IMR-90 (cell line): ENCODE measurements around the gene FAM228B. TPM values are rescaled to one million over a fixed set of nuclear protein-coding genes. Genes with fewer than 3 reads are reported as not detected.

ENCODE experiments used
- ATAC-seq: fragments of 200-7000 bp; cut with Tn5 transposase; 2 replicates; pipeline ENCODE4 v1.9.1; 2020; ENCODE audit warnings: low read depth, mild to moderate bottlenecking, moderate library complexity
- BruUV-seq: library from RNA; stranded (reverse); fragments of 400-500 nt; replicated peaks from 2 replicates; lab custom pipeline; 2021; lab: Mats Ljungman, UMichigan
- CTCF ChIA-PET: fragments of 300-600 bp; formaldehyde crosslinking; extraction: SDS; loops from one replicate; lab custom pipeline; 2021; ENCODE audit warnings: antibody characterized with exemption; lab: Yijun Ruan, JAX
- POLR2A ChIA-PET: fragments of 300-600 bp; sonication (Branson Sonifier 250); formaldehyde crosslinking; loops from one replicate; lab custom pipeline; 2022; ENCODE audit warnings: antibody characterized with exemption; ENCODE audit not compliant: unreplicated experiment; lab: Charles Lee
- DNase-seq: peaks from one replicate; pipeline ENCODE4 v3.0.0; 2013
- H2AFZ ChIP-seq: replicated peaks from 2 replicates; pipeline ENCODE3; 2013; ENCODE audit warnings: low read length, mild to moderate bottlenecking; ENCODE audit not compliant: poor library complexity
- H2AK5ac ChIP-seq: 2 replicates; pipeline ENCODE4 v1.6.1; 2013; ENCODE audit warnings: low read depth, low read length, inconsistent platforms
- H2AK9ac ChIP-seq: replicated peaks from 2 replicates; pipeline ENCODE3; 2013; ENCODE audit warnings: mild to moderate bottlenecking, low read depth, low read length, moderate library complexity; ENCODE audit not compliant: poor library complexity
- H2BK120ac ChIP-seq: 2 replicates; pipeline ENCODE4 v1.6.1; 2013; ENCODE audit warnings: low read depth, low read length, inconsistent platforms
- H2BK15ac ChIP-seq: 3 replicates; pipeline ENCODE4 v1.6.1; 2013; ENCODE audit warnings: low read depth, low read length, inconsistent platforms
- H2BK20ac ChIP-seq: 2 replicates; pipeline ENCODE4 v1.6.1; 2013; ENCODE audit warnings: low read depth, mild to moderate bottlenecking, inconsistent platforms, low read length, moderate library complexity
- H2BK5ac ChIP-seq: 2 replicates; pipeline ENCODE4 v1.6.1; 2013; ENCODE audit warnings: mild to moderate bottlenecking, low read depth, low read length, inconsistent platforms; ENCODE audit not compliant: poor library complexity, severe bottlenecking
- H3K14ac ChIP-seq: replicated peaks from 2 replicates; pipeline ENCODE4 v1.6.1; 2013; ENCODE audit warnings: low read depth, low read length, inconsistent platforms
- H3K18ac ChIP-seq: 2 replicates; pipeline ENCODE4 v1.6.1; 2013; ENCODE audit warnings: low read depth, low read length, control low read depth
- H3K23ac ChIP-seq: 2 replicates; pipeline ENCODE4 v1.6.1; 2013; ENCODE audit warnings: low read depth, low read length, inconsistent platforms
- H3K27ac ChIP-seq: 2 replicates; pipeline ENCODE4 v1.5.1; 2013; ENCODE audit warnings: mild to moderate bottlenecking, control low read depth, low read length; ENCODE audit not compliant: insufficient read depth
- H3K27me3 ChIP-seq: 2 replicates; pipeline ENCODE4 v1.6.1; 2013; ENCODE audit warnings: low read length; ENCODE audit not compliant: control insufficient read depth, insufficient read depth
- H3K36me3 ChIP-seq: 2 replicates; pipeline ENCODE4 v1.6.1; 2013; ENCODE audit warnings: low read length, mixed read lengths; ENCODE audit not compliant: control insufficient read depth, insufficient read depth
- H3K4ac ChIP-seq: 2 replicates; pipeline ENCODE4 v1.6.1; 2013; ENCODE audit warnings: low read depth, low read length, inconsistent platforms
- H3K4me1 ChIP-seq: 2 replicates; pipeline ENCODE4 v1.6.1; 2013; ENCODE audit warnings: low read length, mixed read lengths; ENCODE audit not compliant: control insufficient read depth, insufficient read depth
- H3K4me2 ChIP-seq: 2 replicates; pipeline ENCODE4 v1.6.1; 2013; ENCODE audit warnings: low read depth, mild to moderate bottlenecking, control low read depth, low read length, moderate library complexity
- H3K4me3 ChIP-seq: 2 replicates; pipeline ENCODE4 v1.5.1; 2013; ENCODE audit warnings: low read depth, mild to moderate bottlenecking, control low read depth, low read length, moderate library complexity; ENCODE audit not compliant: insufficient read depth
- H3K56ac ChIP-seq: 2 replicates; pipeline ENCODE4 v1.6.1; 2013; ENCODE audit warnings: low read length, inconsistent platforms; ENCODE audit not compliant: insufficient read depth; ENCODE audit errors: extremely low read depth
- H3K79me1 ChIP-seq, 2 experiments: 2 replicates each; pipeline ENCODE4 v1.6.1; 2013; ENCODE audit warnings: low read length in 2 of 2, inconsistent platforms in 1 of 2, low read depth in 1 of 2
- H3K9ac ChIP-seq: 2 replicates; pipeline ENCODE4 v1.6.1; 2013; ENCODE audit warnings: low read depth, low read length, control low read depth
- H3K9me1 ChIP-seq: 2 replicates; pipeline ENCODE4 v1.6.1; 2013; ENCODE audit warnings: low read length, inconsistent platforms; ENCODE audit not compliant: insufficient read depth
- H3K9me3 ChIP-seq: 2 replicates; pipeline ENCODE4 v1.6.1; 2013; ENCODE audit warnings: low read length; ENCODE audit not compliant: control insufficient read depth, insufficient read depth
- H4K20me1 ChIP-seq: 2 replicates; pipeline ENCODE4 v1.6.1; 2013; ENCODE audit warnings: low read length, inconsistent platforms; ENCODE audit not compliant: insufficient read depth
- H4K5ac ChIP-seq: 2 replicates; pipeline ENCODE4 v1.6.1; 2013; ENCODE audit warnings: mild to moderate bottlenecking, low read depth, low read length, control low read depth
- H4K8ac ChIP-seq, 2 experiments: 2 replicates each; pipeline ENCODE4 v1.6.1; 2013; ENCODE audit warnings: low read depth in 2 of 2, low read length in 2 of 2, control low read depth in 1 of 2, inconsistent platforms in 1 of 2
- H4K91ac ChIP-seq: 2 replicates; pipeline ENCODE4 v1.6.1; 2013; ENCODE audit warnings: low read depth, low read length, inconsistent platforms; ENCODE audit not compliant: insufficient read depth
- BHLHE40 ChIP-seq: fragments of 150-350 bp; IDR thresholded peaks from 2 replicates; pipeline ENCODE4 v1.6.1; 2016; ENCODE audit warnings: mild to moderate bottlenecking, low read depth, low read length
- CEBPB ChIP-seq: IDR thresholded peaks from 2 replicates; pipeline ENCODE4 v1.6.1; 2012; ENCODE audit warnings: low read depth, low read length, improper control_type of control experiment
- CHD1 ChIP-seq: IDR thresholded peaks from 2 replicates; pipeline ENCODE4 v1.6.1; 2012; ENCODE audit warnings: low read depth, low read length, improper control_type of control experiment
- FOS ChIP-seq: fragments of 150-350 bp; IDR thresholded peaks from 2 replicates; pipeline ENCODE4 v1.6.1; 2016; ENCODE audit warnings: low read depth, low read length
- MAFK ChIP-seq: IDR thresholded peaks from 2 replicates; pipeline ENCODE4 v1.6.1; 2012; ENCODE audit warnings: low read depth, low read length, improper control_type of control experiment
- MAZ ChIP-seq: IDR thresholded peaks from 2 replicates; pipeline ENCODE4 v1.6.1; 2012; ENCODE audit warnings: low read depth, mild to moderate bottlenecking, low read length, improper control_type of control experiment, moderate library complexity, borderline replicate concordance
- MXI1 ChIP-seq: IDR thresholded peaks from 2 replicates; pipeline ENCODE4 v1.6.1; 2012; ENCODE audit warnings: low read depth, mild to moderate bottlenecking, low read length, moderate library complexity, borderline replicate concordance
- NFE2L2 ChIP-seq: fragments of 150-350 bp; IDR thresholded peaks from 2 replicates; pipeline ENCODE4 v1.6.1; 2016; ENCODE audit warnings: low read depth, mild to moderate bottlenecking, low read length
- POLR2A ChIP-seq: IDR thresholded peaks from 2 replicates; pipeline ENCODE4 v1.6.1; 2012; ENCODE audit warnings: mild to moderate bottlenecking, low read depth, low read length
- RAD21 ChIP-seq: IDR thresholded peaks from 2 replicates; pipeline ENCODE4 v1.6.1; 2012; ENCODE audit warnings: low read length, improper control_type of control experiment
- RCOR1 ChIP-seq: IDR thresholded peaks from 2 replicates; pipeline ENCODE4 v1.6.1; 2012; ENCODE audit warnings: mild to moderate bottlenecking, low read length, improper control_type of control experiment; ENCODE audit not compliant: insufficient replicate concordance
- RFX5 ChIP-seq: IDR thresholded peaks from 2 replicates; pipeline ENCODE4 v1.8.0; 2012; ENCODE audit warnings: low read depth, mild to moderate bottlenecking, low read length, moderate library complexity
- SMC3 ChIP-seq: fragments of 150-350 bp; IDR thresholded peaks from 2 replicates; pipeline ENCODE4 v1.6.1; 2016; ENCODE audit warnings: low read depth, mild to moderate bottlenecking, antibody characterized with exemption, low read length, moderate library complexity
- WGBS, 2 experiments: methylation state at CpG; one replicate each; pipeline versions ENCODE4 v1.1.5 to v1.1.7; 2013; ENCODE audit warnings: missing lambda C conversion rate in 2 of 2; ENCODE audit not compliant: insufficient read length in 1 of 2; ENCODE audit errors: extremely low coverage in 2 of 2; 5-methylcytosine and 5-hydroxymethylcytosine counted together
- dilution Hi-C: fragments of 300-500 bp; cut with HindIII; formaldehyde crosslinking; loops from one replicate; pipeline ENCODE4 v1.14.3; 2018; ENCODE audit warnings: low sequenced_read_pairs; ENCODE audit not compliant: unreplicated experiment
- in situ Hi-C: fragments of 300-500 bp; cut with MboI; formaldehyde crosslinking; loops from 3 replicates; pipeline ENCODE4 v1.14.3; 2019; ENCODE audit warnings: low sequenced_read_pairs, inconsistent platforms, mixed read lengths
- intact Hi-C: fragments of 100-400 bp; cut with micrococcal nuclease; formaldehyde crosslinking; loops from 2 replicates; pipeline ENCODE4 v1.10.0; 2022
- polyA plus RNA-seq, 3 experiments: library from polyadenylated mRNA; depleted of rRNA; stranded (reverse); fragments of >200 nt; gene quantifications; 2 replicates each; pipeline ENCODE4 v1.2.3, GENCODE V29; 2012; ENCODE audit warnings: low replicate concordance in 1 of 3
- total RNA-seq: library from RNA; depleted of rRNA; stranded (reverse); fragments of >200 nt; gene quantifications from 2 replicates; pipeline ENCODE4 v1.2.3, GENCODE V29; 2012
- TF ChIP-seq, protein P1 (sequence below): fragments of 150-350 bp; IDR thresholded peaks from 2 replicates; pipeline ENCODE4 v1.6.1; 2016; ENCODE audit warnings: low read depth, mild to moderate bottlenecking, low read length, moderate library complexity, borderline replicate concordance
- TF ChIP-seq, protein P2 (sequence below): fragments of 150-350 bp; IDR thresholded peaks from 2 replicates; pipeline ENCODE4 v1.6.1; 2017; ENCODE audit warnings: mild to moderate bottlenecking, antibody characterized with exemption, low read length, low read depth
- TF ChIP-seq, protein P3 (sequence below): conservative IDR thresholded peaks from 2 replicates; pipeline ENCODE4 v1.5.1; 2012; ENCODE audit warnings: mild to moderate bottlenecking, low read depth, low read length, improper control_type of control experiment

The FAM228B gene
- total and polyA plus RNA-seq, 2 of the 4 experiments (the other 2 are of a cell fraction), result 2.0 to 2.9 TPM

DNA sequence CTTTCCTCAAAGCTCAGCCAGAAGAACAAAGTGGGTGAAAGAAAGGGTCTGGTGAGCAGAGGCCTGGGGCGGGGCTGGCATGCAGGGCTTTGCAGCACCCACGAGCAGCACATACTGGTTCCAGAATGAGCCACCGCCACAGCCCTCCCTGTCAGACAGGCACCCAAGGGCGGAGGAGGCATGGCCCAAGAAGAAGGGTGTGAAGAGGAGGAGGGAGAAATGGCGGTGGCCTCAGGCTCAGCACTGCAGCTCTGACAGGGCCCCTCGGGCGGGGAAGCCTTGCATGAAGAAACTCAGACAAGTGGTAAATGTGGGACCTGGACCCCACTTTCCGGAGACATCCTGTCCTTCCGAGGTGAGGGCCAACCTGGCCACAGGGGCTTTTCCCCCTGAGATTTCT lies 67.2 kb downstream of the FAM228B start:
- Histone ChIP-seq H4K91ac (no peak overlapping the region), H3K4me1 (no peaks in the 10 kb centered on the region), H3K4me2 (no peak overlapping the region), H2BK120ac (no peak overlapping the region), H3K27me3 (peaks cover 6% of the 10 kb centered on the region; the same call in 1 of the 2 replicates), H3K23ac (no peak overlapping the region), H2AK5ac (no peak overlapping the region), H2BK5ac (no peak overlapping the region), H3K9me3 (0 out of 2 replicates have a peak, but pooled peaks cover under 1% of the 10 kb centered on the region), H3K18ac (no peak overlapping the region), H3K9ac (no peak overlapping the region), H4K8ac (no peak overlapping the region), H3K56ac (no peak overlapping the region), H3K4ac (no peak overlapping the region), H3K14ac (no peak overlapping the region), H2AK9ac (no peak overlapping the region), H4K20me1 (no peaks in the 10 kb centered on the region), H4K5ac (no peak overlapping the region), H3K4me3 (no peak overlapping the region), H2BK20ac (no peak overlapping the region), H3K36me3 (no peaks in the 10 kb centered on the region), H3K27ac (no peak overlapping the region), H3K79me1 (no peaks in the 10 kb centered on the region), H2BK15ac (no peak overlapping the region), H3K9me1 (no peaks in the 10 kb centered on the region), H2AFZ (no peak overlapping the region)
- ATAC-seq (no peak), DNase-seq (no peak)
- POLR2A ChIA-PET, result no interaction called here
- intact Hi-C loops, result no loop called here
- no CpG with 5 or more reads among the region's 9 CpGs for WGBS, 2 experiments
- CTCF ChIA-PET, result interaction anchor here (0.6 kb wide), 1 partner anchor 155 kb away, joined by 7 read pairs; no protein-coding TSS in a partner anchor
- dilution Hi-C loops, result no loop called here
- in situ Hi-C loops, result no loop called here
- TF ChIP-seq MXI1 (no peak), MAZ (no peak), RCOR1 (no peak), CHD1 (no peak), RAD21 (no peak), FOS (no peak), SMC3 (no peak), MAFK (no peak), NFE2L2 (no peak), CEBPB (no peak), POLR2A (no peak), BHLHE40 (no peak), RFX5 (no peak)
- TF ChIP-seq, protein P1, sequence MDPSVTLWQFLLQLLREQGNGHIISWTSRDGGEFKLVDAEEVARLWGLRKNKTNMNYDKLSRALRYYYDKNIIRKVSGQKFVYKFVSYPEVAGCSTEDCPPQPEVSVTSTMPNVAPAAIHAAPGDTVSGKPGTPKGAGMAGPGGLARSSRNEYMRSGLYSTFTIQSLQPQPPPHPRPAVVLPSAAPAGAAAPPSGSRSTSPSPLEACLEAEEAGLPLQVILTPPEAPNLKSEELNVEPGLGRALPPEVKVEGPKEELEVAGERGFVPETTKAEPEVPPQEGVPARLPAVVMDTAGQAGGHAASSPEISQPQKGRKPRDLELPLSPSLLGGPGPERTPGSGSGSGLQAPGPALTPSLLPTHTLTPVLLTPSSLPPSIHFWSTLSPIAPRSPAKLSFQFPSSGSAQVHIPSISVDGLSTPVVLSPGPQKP, result no peak
- TF ChIP-seq, protein P2, sequence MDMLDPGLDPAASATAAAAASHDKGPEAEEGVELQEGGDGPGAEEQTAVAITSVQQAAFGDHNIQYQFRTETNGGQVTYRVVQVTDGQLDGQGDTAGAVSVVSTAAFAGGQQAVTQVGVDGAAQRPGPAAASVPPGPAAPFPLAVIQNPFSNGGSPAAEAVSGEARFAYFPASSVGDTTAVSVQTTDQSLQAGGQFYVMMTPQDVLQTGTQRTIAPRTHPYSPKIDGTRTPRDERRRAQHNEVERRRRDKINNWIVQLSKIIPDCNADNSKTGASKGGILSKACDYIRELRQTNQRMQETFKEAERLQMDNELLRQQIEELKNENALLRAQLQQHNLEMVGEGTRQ, result no peak
- TF ChIP-seq, protein P3, sequence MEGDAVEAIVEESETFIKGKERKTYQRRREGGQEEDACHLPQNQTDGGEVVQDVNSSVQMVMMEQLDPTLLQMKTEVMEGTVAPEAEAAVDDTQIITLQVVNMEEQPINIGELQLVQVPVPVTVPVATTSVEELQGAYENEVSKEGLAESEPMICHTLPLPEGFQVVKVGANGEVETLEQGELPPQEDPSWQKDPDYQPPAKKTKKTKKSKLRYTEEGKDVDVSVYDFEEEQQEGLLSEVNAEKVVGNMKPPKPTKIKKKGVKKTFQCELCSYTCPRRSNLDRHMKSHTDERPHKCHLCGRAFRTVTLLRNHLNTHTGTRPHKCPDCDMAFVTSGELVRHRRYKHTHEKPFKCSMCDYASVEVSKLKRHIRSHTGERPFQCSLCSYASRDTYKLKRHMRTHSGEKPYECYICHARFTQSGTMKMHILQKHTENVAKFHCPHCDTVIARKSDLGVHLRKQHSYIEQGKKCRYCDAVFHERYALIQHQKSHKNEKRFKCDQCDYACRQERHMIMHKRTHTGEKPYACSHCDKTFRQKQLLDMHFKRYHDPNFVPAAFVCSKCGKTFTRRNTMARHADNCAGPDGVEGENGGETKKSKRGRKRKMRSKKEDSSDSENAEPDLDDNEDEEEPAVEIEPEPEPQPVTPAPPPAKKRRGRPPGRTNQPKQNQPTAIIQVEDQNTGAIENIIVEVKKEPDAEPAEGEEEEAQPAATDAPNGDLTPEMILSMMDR, result no peak
- BruUV-seq, result no TSS peak
